C4-2B (cell line): Measurements from ENCODE around the gene SLC39A11.

Experiments used
- CTCF ChIP-seq: fragments of 450-650 bp; conservative IDR thresholded peaks from 2 replicates; pipeline ENCODE4 v1.5.1; 2017; ENCODE audit warnings: mild to moderate bottlenecking
- ZFX ChIP-seq: fragments of 450-650 bp; IDR thresholded peaks from 2 replicates; pipeline ENCODE4 v1.6.1; 2017

GRCh38 chr17:72938482-72938881 lies 154.0 kb downstream of the SLC39A11 start:
- TF ChIP-seq CTCF (no peak), ZFX (no peak)
